Cardiac septum (tissue), 1 donor: Measurements from ENCODE around the gene PBX4. TPM values are rescaled to one million over a fixed set of nuclear protein-coding genes. Genes with fewer than 3 reads are reported as not detected.

ENCODE experiments used
- DNase-seq: peaks from one replicate; pipeline ENCODE4 v3.0.0-alpha.2; 2020; ENCODE audit warnings: low spot score
- intact Hi-C: fragments of 100-400 bp; cut with DNase I; formaldehyde crosslinking; loops from one replicate; pipeline ENCODE4 v1.14.0; 2022
- total RNA-seq: library from RNA; stranded (reverse); fragmentation: NEBNext Ultra II Directional; extraction: Animal tissue kit (Norgen Biotek cat#: 25700); gene quantifications from one replicate; pipeline ENCODE4 v1.2.1, GENCODE V29; 2021
- donor health status: DM: no; HTN: no; CAD: no.

The PBX4 gene
- total RNA-seq, 1 donor from 2014 or later = not detected

DNA sequence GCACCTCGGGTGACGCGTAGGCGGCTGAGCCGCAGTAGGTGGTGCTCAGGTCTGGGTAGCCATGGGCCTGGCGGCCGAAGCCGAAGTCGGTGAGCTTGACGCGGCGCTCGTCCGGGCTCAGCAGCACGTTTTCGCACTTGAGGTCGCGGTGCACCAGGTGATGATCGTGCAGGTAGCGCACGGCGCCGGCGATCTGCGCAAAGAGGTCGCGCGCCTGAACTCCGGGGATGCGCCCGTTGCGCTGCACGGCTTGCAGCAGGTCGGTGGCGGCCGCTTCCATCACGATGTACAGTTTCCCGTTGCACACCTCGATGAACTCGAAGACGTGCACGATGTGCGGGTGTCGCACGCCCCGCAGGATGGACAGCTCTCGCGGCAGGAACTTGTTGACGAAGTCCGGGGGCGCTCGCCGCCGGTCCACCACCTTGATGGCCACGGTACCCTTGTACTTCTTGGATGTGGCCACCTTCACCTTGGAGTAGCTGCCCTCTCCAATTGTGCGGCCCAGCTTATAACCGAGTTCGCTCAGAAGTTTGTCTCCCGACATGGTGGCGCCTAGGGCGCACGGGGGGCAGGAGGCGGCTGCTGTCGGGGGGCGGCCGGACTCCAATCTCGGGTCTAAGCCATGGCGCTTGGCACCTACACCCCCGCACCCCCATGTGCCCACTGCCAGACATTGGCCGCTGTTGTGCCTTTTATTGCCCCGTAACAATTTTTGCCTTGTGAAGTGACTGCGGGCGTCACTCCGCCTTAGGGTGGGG is 103.4 kb downstream of the PBX4 start, which contains the start of gene TSSK6:
Gene TSSK6, minus strand, starts transcription at position 668 of the 761 bp plus-strand sequence. Its CDS starts 121 bp downstream, at position 547.
- no peak for DNase-seq
- intact Hi-C loops = no loop called here

DNA sequence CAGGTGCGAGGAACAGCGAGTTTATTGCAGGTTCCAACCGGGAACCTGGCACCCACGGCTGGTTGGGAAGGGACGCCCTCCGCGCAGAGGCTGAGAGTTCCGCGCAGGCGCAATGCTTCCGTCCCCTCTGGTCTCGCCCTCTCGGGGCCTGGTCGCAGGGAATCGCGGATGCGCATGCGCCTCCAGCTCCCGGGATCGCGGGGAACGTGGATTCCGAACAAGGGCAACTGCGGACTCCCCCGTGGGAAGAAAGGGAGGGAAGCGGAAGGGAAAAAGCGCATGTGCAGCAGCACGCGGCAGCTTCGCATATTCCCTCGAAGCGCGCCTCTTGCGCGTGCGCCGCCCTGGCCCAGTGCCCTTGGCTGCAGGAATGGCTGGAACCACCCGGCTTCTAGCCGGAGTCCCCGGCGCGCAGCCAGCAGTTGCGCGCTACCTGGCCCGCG is 104.3 kb downstream of the PBX4 start:
- DNase-seq = peak; percentile 89
- intact Hi-C loops = no loop called here

DNA sequence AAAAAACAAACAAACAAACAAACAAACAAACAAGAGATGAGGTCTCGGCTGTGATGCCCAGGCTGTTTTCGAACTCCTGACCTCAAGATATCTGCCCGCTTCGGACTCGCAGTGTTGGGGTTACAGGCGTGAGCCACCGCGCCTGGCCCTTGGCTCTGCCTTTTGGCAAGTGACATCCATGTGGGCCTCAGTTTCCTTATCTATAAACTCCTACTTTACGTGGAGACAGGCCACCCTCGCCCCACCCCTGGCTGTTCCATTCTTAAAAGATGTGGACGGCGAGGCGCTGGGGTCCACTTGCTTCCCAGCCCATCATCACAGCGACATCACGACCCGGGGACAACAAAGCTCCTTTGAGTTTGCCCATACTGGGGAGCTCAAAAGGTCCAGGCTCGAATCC is 104.8 kb downstream of the PBX4 start:
- intact Hi-C loops = no loop called here
- DNase-seq = no peak

Other genes starting within 250 kb of the PBX4 start
- 39.9 TPM for gene GATAD2A, start 213.0 kb downstream of the PBX4 start, total RNA-seq
- 1.2 TPM for gene TSSK6, start 103.1 kb downstream of the PBX4 start, total RNA-seq
- 779 TPM for gene NDUFA13, start 102.5 kb downstream of the PBX4 start, total RNA-seq
- 6.7 TPM for gene YJEFN3, start 89.8 kb downstream of the PBX4 start, total RNA-seq
- gene CILP2, start 80.4 kb downstream of the PBX4 start, total RNA-seq = 0.24 TPM
- 1.9 TPM for gene LPAR2, start 9.5 kb upstream of the PBX4 start, total RNA-seq
- gene GMIP, start 25.0 kb upstream of the PBX4 start, total RNA-seq = 3.5 TPM
- gene ATP13A1, start 45.0 kb upstream of the PBX4 start, total RNA-seq = 20.1 TPM
- 2.9 TPM for gene ZNF101, start 50.2 kb upstream of the PBX4 start, total RNA-seq
- 4.6 TPM for gene ZNF14, start 114.4 kb upstream of the PBX4 start, total RNA-seq
- gene ZNF506, start 203.1 kb upstream of the PBX4 start, total RNA-seq = 18.2 TPM
- gene ZNF253, start 247.2 kb upstream of the PBX4 start, total RNA-seq = 8.9 TPM